T-cell (primary cell): ENCODE measurements around the gene DHRS7. TPM values are rescaled to one million over a fixed set of nuclear protein-coding genes. Genes with fewer than 3 reads are reported as not detected.

Source experiments
- ATAC-seq, 4 experiments: fragments of 200-7000 bp in 3 of 4; fragments of 150-1000 bp in 1 of 4; cut with Tn5 transposase; replicated peaks in 1 of 4; 1 replicate in 3 of 4; 2 replicates in 1 of 4; pipeline ENCODE4 v1.10.0; 2021; ENCODE audit warnings: moderate library complexity in 3 of 4, mild to moderate bottlenecking in 2 of 4, moderate number of reproducible peaks in 1 of 4
- CTCF ChIA-PET, 2 donors: fragments of 300-600 bp; sonication (Branson Sonifier 250); formaldehyde crosslinking; loops; one replicate each; lab custom pipeline; 2022; ENCODE audit warnings: antibody characterized with exemption in 2 of 2; lab: Charles Lee
- POLR2A ChIA-PET, 2 donors: fragments of 300-600 bp; sonication (Branson Sonifier 250); formaldehyde crosslinking; loops; one replicate each; lab custom pipeline; 2022; ENCODE audit warnings: antibody characterized with exemption in 2 of 2; lab: Charles Lee
- DNase-seq, 35 experiments: peaks; one replicate each; pipeline versions ENCODE4 v3.0.0 to v3.0.0-alpha.2; 2013 to 2023
- H3K27ac ChIP-seq: one replicate; pipeline ENCODE4 v1.5.1; 2013; ENCODE audit warnings: low read length
- H3K27me3 ChIP-seq, 2 experiments: replicated peaks in 1 of 2; 1 replicate in 1 of 2; 2 replicates in 1 of 2; pipeline versions ENCODE4 v1.6.1 to v1.7.0; 2013; ENCODE audit warnings: low read length in 1 of 2, mixed read lengths in 1 of 2; ENCODE audit not compliant: control insufficient read depth in 2 of 2, insufficient read depth in 2 of 2; ENCODE audit errors: extremely low read depth in 1 of 2
- H3K36me3 ChIP-seq, 2 donors: 1 replicate in 1 of 2; 2 replicates in 1 of 2; pipeline versions ENCODE4 v1.6.1 to v1.7.0; 2013; ENCODE audit warnings: low read length in 1 of 2; ENCODE audit not compliant: control insufficient read depth in 2 of 2, insufficient read depth in 1 of 2; ENCODE audit errors: extremely low read depth in 1 of 2
- H3K4me1 ChIP-seq, 2 experiments: 1 replicate in 1 of 2; 2 replicates in 1 of 2; pipeline versions ENCODE4 v1.6.1 to v1.7.0; 2013; ENCODE audit warnings: low read length in 2 of 2, mixed read lengths in 1 of 2; ENCODE audit not compliant: insufficient read depth in 2 of 2, control insufficient read depth in 1 of 2; ENCODE audit errors: extremely low read depth in 1 of 2
- H3K4me3 ChIP-seq, 2 donors: 1 replicate in 1 of 2; 2 replicates in 1 of 2; pipeline versions ENCODE4 v1.5.1 to v1.7.0; 2013; ENCODE audit warnings: mild to moderate bottlenecking in 2 of 2, low read length in 1 of 2, moderate library complexity in 1 of 2; ENCODE audit not compliant: control insufficient read depth in 1 of 2; ENCODE audit errors: extremely low read depth in 1 of 2
- H3K9me3 ChIP-seq: 2 replicates; pipeline ENCODE4 v1.7.0; 2013
- H3K27ac Mint-ChIP-seq, 2 donors: one replicate each; pipeline ENCODE4 v1.8.0; 2020 to 2021; ENCODE audit warnings: mild to moderate bottlenecking in 2 of 2, mixed read lengths in 2 of 2
- H3K27me3 Mint-ChIP-seq, 2 donors: one replicate each; pipeline ENCODE4 v1.8.0; 2021 to 2022; ENCODE audit warnings: mixed read lengths in 2 of 2
- H3K36me3 Mint-ChIP-seq: one replicate; pipeline ENCODE4 v1.8.0; 2021; ENCODE audit warnings: mixed read lengths
- H3K4me1 Mint-ChIP-seq, 3 donors: one replicate each; pipeline ENCODE4 v1.8.0; 2020 to 2022; ENCODE audit warnings: mixed read lengths in 3 of 3, mild to moderate bottlenecking in 1 of 3
- H3K4me3 Mint-ChIP-seq, 3 donors: one replicate each; pipeline ENCODE4 v1.8.0; 2020 to 2022; ENCODE audit warnings: mild to moderate bottlenecking in 3 of 3, mixed read lengths in 3 of 3, moderate library complexity in 3 of 3
- H3K9me3 Mint-ChIP-seq, 3 donors: one replicate each; pipeline ENCODE4 v1.8.0; 2020 to 2022; ENCODE audit warnings: mixed read lengths in 3 of 3
- WGBS: methylation state at CpG from one replicate; pipeline ENCODE4 v1.1.5; 2013; ENCODE audit warnings: missing lambda C conversion rate; ENCODE audit not compliant: insufficient coverage; 5-methylcytosine and 5-hydroxymethylcytosine counted together
- total RNA-seq, 35 experiments: library from RNA in 6 of 35; stranded (reverse) in 6 of 35; fragments of 120-200 nt in 1 of 35; gene quantifications; one replicate each; pipeline versions ENCODE4 v1.2.1 to v1.2.4 and lab custom pipeline; 2013 to 2026

DHRS7 gene
- total RNA-seq, 5 donors from 2014 or later (not counting 1 experiment from before 2014, with no cell fraction given), result 37.1 to 66.9 (median 54.0) TPM

DNA sequence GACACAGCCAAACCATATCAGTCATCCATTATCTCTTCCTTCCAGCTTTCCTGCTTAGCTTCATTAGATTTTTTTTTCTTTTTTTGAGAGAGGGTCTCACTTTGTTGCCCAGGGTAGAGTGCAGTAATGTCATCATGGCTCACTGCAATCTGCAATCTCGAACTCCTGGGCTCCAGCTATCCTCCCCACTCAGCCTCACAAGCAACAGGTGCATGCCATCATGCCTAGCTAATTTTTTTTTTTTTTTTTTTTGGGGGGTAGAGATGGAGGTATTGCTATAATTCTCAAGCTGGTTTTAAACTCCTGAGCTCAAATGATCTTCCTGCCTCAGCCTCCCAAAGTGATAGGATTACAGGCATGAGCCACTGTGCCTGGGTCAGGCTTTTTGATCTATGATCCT lies 45.5 kb upstream of the DHRS7 start:
- Histone ChIP-seq H3K36me3 (no peaks in the 10 kb centered on the region), H3K9me3 (no peaks in the 10 kb centered on the region), H3K4me3 (no peak overlapping the region), H3K27ac (no peak overlapping the region), H3K4me1 (no peaks in the 10 kb centered on the region), H3K27me3 (no peaks in the 10 kb centered on the region)
- Mint-ChIP-seq H3K36me3 (no peaks in the 10 kb centered on the region), H3K27me3 (peaks cover 15 to 20% of the 10 kb centered on the region in 2 donors), H3K4me3 (no peak overlapping the region), H3K9me3 (no peaks in the 10 kb centered on the region), H3K27ac (no peak overlapping the region), H3K4me1 (no peaks in the 10 kb centered on the region)
- no peak for ATAC-seq
- no CpG with 5 or more reads among the region's 1 CpG for WGBS
- ChIA-PET POLR2A (no interaction called here), CTCF (no interaction called here)
- DNase-seq, result no peak

DNA sequence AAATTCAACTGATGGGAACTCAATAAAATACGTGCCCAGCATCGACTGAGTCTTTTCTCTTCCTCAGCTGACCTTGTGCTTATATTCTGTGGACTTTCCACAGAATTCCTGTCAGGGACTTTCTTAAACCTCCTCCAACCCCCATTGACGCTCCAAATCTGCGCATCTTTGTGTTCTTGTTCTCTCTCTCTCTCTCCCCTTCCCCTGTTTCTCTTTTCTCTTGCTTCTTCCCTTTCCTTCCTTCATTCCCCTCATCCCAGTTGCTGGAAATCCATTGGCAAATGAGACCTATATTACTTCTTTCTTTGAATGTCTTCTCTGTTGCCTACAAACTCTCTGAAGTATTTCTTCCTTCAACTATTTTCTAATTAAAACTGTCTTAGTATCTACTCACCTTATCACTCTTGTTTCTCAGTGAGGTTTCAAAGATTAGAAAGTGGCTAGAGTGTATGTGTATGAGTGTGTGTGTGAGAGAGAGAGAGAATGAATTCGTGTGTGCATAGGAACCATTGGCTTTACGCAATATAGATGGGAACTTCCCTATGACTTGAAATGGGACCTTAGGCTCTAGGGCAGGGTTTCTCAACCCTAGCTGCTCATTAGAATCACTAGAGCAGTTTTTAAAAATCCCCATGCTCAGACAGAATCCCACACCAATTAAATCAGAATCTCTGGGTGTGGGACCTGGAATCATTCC lies 41.8 kb upstream of the DHRS7 start:
- no peak overlapping the region for H3K27ac Mint-ChIP-seq
- Histone ChIP-seq H3K36me3 (no peaks in the 10 kb centered on the region), H3K27me3 (peaks cover 0 to 4% of the 10 kb centered on the region in 2 experiments), H3K27ac (no peak overlapping the region), H3K4me3 (no peak overlapping the region), H3K4me1 (no peaks in the 10 kb centered on the region), H3K9me3 (no peaks in the 10 kb centered on the region)
- DNase-seq (no peak), ATAC-seq (no peak)
- no peaks in the 10 kb centered on the region for H3K4me1 Mint-ChIP-seq
- peaks cover 24 to 38% of the 10 kb centered on the region in 2 donors for H3K27me3 Mint-ChIP-seq
- 90% methylated on average over 4 of the region's 6 CpGs for WGBS
- no peak overlapping the region for H3K4me3 Mint-ChIP-seq
- H3K36me3 Mint-ChIP-seq, result no peaks in the 10 kb centered on the region
- POLR2A ChIA-PET, result interaction anchor here in 1 of 2 donors (0.6 kb wide), 1 partner anchor 14 kb away, joined by 6 read pairs; no protein-coding TSS in a partner anchor
- H3K9me3 Mint-ChIP-seq, result no peaks in the 10 kb centered on the region
- CTCF ChIA-PET, result interaction anchor here in 1 of 2 donors (0.6 kb wide), 1 partner anchor 242 kb away, joined by 3 read pairs; no protein-coding TSS in a partner anchor

DNA sequence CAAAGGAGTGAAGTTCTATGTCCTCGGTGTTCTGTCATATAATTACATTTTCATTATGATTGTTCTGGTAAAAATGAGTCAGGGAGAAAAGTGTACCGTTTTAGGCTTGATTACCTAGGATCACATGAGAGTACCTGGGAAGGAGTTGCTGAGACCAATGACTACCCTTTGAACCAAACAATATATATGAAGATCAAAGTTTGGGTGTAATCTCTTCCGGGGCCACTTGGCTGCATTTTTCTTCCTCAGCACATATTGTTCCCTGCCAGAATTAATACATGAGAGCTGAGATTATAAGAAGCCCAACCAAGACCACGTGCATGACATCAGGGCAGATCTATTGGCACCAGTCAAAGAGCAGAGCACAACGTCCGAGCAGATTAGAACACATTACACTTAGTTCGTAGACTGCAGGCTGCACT lies 41.1 kb upstream of the DHRS7 start:
- ATAC-seq, result no peak
- H3K4me1 ChIP-seq, result no peaks in the 10 kb centered on the region
- CTCF ChIA-PET, result no interaction called here
- Mint-ChIP-seq H3K9me3 (peaks cover 0 to 4% (median 0%) of the 10 kb centered on the region in 3 donors), H3K4me1 (no peaks in the 10 kb centered on the region), H3K27ac (no peak overlapping the region), H3K27me3 (peaks cover 27 to 42% of the 10 kb centered on the region in 2 donors), H3K4me3 (no peak overlapping the region), H3K36me3 (no peaks in the 10 kb centered on the region)
- H3K4me3 ChIP-seq, result no peak overlapping the region
- H3K27me3 ChIP-seq, result peaks cover 0 to 4% of the 10 kb centered on the region in 2 experiments
- POLR2A ChIA-PET, result no interaction called here
- no peak overlapping the region for H3K27ac ChIP-seq
- H3K36me3 ChIP-seq, result no peaks in the 10 kb centered on the region
- DNase-seq, result no peak
- H3K9me3 ChIP-seq, result no peaks in the 10 kb centered on the region
- 86% methylated on average over 4 of the region's 7 CpGs for WGBS

DNA sequence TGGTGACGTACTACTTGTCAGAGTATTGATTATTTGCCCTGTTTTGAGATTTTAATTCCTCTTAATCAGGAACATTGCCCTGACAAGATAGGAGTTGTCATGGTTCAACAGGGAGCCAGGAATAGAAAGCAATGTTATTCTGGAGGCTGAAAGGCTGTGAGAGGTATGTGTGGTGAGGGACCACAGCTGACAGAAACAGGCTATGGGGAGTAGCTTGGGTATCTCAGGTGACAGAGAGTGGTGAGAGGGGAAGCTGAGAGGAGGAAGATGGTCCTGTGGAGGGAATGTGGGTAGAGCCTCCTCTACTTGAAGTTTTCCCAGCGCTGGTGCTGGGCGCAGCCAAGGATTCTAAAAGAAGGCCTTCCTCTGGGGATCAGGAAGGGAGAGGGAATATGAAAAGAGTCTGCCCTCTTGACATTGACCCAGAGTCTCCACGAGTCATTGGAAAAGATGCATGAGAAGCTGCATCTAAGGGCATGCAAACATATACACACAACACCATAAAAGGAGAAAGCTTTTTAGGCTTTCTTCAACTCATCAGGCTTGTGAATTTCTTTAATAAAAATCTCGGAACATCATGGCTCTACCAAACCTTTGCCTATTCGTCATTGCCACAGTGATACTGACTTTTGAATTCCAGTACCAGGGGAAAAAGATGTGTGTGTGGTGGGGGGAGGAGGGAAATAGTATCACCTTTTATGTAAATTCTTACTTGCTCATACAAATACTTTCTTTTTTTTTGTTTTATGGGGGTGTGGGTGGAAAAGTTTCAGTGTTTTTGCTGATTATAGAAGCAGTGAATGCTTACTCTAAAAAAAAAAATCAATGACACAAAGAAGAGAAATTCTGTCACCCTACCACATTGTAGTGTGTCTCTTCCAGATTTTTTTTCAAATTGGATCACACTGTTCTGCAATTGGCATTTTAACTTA lies 39.9 kb upstream of the DHRS7 start:
- Histone ChIP-seq H3K27me3 (peaks cover 0 to 4% of the 10 kb centered on the region in 2 experiments), H3K9me3 (no peaks in the 10 kb centered on the region), H3K4me3 (no peak overlapping the region), H3K27ac (no peak overlapping the region), H3K4me1 (no peaks in the 10 kb centered on the region), H3K36me3 (no peaks in the 10 kb centered on the region)
- ChIA-PET CTCF (no interaction called here), POLR2A (interaction anchor here in 1 of 2 donors (0.6 kb wide), 1 partner anchor 271 kb away, joined by 3 read pairs; no protein-coding TSS in a partner anchor)
- ATAC-seq (no peak), DNase-seq (no peak)
- H3K27me3 Mint-ChIP-seq, result peaks cover 27 to 43% of the 10 kb centered on the region in 2 donors
- H3K4me1 Mint-ChIP-seq, result no peaks in the 10 kb centered on the region
- peaks cover 0 to 7% (median under 1%) of the 10 kb centered on the region in 3 donors for H3K9me3 Mint-ChIP-seq
- no peak overlapping the region for H3K4me3 Mint-ChIP-seq
- H3K36me3 Mint-ChIP-seq, result peaks cover under 1% of the 10 kb centered on the region
- H3K27ac Mint-ChIP-seq, result no peak overlapping the region
- WGBS, result 78% methylated on average over 3 of the region's 6 CpGs

DNA sequence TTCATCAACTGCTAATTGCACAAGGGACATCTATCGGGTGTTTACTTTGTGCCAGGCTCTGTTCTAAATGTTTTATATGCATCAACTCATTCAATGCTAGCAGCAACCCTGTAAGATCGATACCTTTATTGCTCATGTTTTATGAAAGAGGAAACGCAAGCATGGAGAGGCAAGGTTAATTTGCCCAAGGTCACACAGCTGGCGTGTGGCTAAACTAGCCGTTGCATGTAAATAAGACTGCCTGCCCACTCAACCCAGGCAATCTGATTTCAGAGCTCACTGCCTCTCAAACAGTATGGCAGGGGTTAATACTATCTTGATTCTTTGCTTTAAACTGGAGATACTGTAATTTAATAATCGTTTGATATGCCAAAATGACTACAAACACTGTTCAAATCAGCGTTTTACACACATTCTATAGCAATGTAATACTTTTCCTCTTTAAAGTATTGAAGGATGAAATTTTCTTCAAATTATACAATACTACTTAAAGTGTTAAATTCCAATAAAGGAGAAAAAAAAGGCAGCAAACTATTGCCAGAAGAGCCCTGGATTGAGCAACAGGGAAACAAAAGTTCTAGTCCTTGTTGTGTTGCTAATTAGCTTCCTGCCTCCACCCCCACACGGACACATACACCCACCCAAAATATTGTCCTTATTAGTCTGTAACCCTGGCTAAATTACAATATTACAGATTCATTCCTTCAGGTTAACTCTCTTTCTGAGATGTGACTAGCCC lies 39.1 kb upstream of the DHRS7 start:
- Mint-ChIP-seq H3K36me3 (peaks cover 9% of the 10 kb centered on the region), H3K9me3 (peaks cover 6 to 15% (median 7%) of the 10 kb centered on the region in 3 donors), H3K27me3 (peaks cover 27 to 39% of the 10 kb centered on the region in 2 donors), H3K4me3 (no peak overlapping the region), H3K4me1 (no peaks in the 10 kb centered on the region), H3K27ac (no peak overlapping the region)
- Histone ChIP-seq H3K4me3 (no peak overlapping the region), H3K36me3 (no peaks in the 10 kb centered on the region), H3K27me3 (peaks cover 0 to 4% of the 10 kb centered on the region in 2 experiments), H3K4me1 (no peaks in the 10 kb centered on the region), H3K27ac (no peak overlapping the region), H3K9me3 (no peaks in the 10 kb centered on the region)
- ATAC-seq, result no peak
- ChIA-PET CTCF (no interaction called here), POLR2A (no interaction called here)
- DNase-seq, result no peak
- 70% methylated on average over 4 of the region's 8 CpGs for WGBS

DNA sequence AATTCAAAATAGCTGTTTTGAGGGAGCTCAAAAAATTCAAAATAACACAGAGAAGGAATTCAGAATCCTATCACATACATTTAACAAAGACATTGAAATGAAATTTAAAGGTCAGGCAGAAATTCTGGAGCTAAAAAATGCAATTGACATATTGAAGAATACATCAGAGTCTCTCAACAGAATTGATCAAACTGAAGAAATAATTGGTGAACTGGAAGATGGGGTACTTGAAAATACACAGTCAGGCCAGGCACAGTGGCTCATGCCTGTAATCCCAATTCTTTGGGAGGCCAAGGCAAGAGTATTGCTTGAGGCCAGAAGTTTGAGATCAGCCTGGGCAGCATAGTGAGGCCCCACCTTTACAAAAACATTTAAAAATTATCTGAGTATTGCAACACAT lies 34.1 kb upstream of the DHRS7 start:
- H3K9me3 Mint-ChIP-seq, result peaks cover 7 to 21% (median 13%) of the 10 kb centered on the region in 3 donors
- H3K27me3 ChIP-seq, result peaks cover 0 to 8% of the 10 kb centered on the region in 2 experiments
- ChIA-PET POLR2A (interaction anchor here in 1 of 2 donors (0.7 kb wide), 1 partner anchor 19 kb away, joined by 3 read pairs; no protein-coding TSS in a partner anchor), CTCF (interaction anchor here (0.6 kb wide), 3 partner anchors 15 to 645 kb away, joined by 3 read pairs; no protein-coding TSS in a partner anchor)
- H3K36me3 ChIP-seq, result no peaks in the 10 kb centered on the region
- H3K27ac Mint-ChIP-seq, result no peak overlapping the region
- peaks cover 0 to 4% (median 2%) of the 10 kb centered on the region in 3 donors for H3K4me1 Mint-ChIP-seq
- H3K4me3 Mint-ChIP-seq, result no peak overlapping the region
- ATAC-seq, result no peak
- H3K9me3 ChIP-seq, result no peaks in the 10 kb centered on the region
- no peak overlapping the region for H3K4me3 ChIP-seq
- H3K27me3 Mint-ChIP-seq, result peaks cover 8 to 18% of the 10 kb centered on the region in 2 donors
- no peak overlapping the region for H3K27ac ChIP-seq
- no peak for DNase-seq
- H3K36me3 Mint-ChIP-seq, result peaks cover 18% of the 10 kb centered on the region
- no peaks in the 10 kb centered on the region for H3K4me1 ChIP-seq
